ENCODE measurements around the gene KCNG1.

KCNG1 gene

DNA sequence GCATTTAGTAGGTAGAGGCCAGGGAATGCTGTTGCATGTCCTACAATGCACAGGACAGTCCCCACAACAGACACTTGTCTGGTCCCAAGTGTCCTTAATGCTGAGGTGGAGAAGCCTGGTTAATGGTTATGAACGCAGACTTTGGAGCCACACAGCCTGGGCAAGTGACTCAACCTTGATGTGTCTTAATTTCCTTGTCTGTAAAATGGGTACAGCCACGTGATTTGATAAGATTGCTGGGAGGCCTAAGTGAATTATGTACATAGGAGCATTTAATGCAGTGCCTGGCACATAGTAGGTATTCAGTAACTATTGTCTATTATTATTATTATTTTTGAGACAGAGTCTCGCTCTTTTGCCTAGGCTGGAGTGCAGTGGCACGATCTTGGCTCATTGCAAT is 11.4 kb downstream of the KCNG1 start:
- no peak for DNase-seq

DNA sequence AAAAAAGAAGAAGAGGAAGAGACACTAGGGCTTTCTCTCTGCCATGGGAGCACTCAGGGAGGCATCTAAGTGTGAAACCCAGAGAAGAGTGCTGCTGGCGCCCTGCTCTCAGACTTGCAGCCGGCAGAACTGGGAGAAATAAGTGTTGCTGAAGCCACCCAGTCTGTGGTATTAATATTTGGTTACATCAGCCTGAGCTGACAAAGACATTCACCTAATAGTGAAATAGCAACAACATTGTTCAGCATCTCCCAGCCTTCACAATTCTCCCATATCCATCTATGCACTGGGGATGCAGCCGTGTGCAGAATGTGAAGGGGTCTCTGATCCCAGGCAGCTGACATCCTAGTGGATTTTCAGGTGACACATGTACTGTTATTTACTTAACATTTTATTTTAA is 12.0 kb downstream of the KCNG1 start:
- DNase-seq, result no peak

DNA sequence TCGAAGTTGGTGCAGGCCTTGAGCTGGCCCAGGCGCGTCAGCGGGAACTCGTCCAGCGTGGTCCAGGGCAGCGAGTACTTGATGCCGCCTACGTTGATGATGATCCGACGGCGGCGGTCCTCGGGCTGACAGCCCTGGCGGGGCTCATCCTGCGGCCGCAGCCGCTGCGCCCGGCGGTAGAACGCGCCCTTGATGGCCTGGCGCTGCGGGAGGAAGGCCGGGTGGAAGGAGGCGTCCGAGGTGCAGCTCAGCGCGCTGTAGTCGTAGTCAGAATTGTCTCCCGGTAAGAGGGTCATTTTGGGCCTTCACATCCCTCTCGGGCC is 12.9 kb downstream of the KCNG1 start:
- DNase-seq, result no peak

DNA sequence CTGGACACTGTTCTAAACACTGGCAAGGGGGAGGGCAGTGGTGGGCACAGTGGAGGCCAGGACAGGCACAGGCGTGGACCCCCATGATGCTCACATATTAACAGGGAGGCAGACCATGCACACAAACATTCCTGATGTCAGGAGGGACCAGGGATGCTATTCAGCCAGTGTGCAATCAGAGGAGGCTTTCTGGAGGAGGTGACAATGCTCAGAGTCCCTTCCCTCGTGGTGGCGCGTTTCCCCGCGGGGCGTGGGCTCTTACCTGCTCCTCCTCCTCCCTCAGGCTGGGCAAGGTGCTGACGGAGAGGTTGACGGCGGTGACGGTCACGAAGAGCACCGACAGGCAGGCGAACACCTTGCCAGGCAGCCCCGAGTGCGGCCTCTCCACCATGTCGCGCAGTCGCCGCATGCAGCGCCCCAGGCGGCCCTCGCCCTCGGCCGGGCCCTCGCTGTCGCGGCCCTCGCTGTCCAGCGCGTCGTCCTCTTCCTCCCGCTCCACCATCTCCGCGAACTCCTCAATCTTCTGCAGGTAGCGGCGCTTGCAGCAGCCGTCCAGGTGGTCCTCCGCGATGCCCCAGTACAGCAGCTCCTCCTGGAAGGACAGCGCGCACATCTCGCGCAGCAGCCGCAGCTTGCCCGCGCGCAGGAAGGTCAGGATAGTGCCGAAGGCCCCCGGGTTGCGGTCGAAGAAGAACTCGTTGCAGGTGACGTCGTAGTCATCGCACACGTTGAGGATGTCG is 13.4 kb downstream of the KCNG1 start:
- no peak for DNase-seq

DNA sequence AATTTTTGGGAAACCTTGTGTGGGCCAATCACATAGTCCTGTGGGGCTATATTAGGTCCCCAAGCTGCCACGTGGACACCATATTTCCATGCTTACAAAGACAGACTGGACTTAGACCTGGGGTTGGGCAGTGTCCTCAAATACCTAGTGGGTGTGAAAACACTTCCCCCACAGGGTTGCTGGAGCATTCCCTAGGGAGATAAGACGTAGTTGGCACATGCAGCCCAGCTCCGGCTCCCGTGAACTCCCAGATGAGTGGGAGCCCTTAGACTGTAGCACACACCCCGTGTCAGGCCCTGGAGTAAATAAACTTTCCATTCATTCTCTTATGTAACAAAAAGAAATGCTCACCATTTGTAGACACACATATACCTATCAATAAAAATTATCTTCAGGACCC is 14.2 kb downstream of the KCNG1 start:
- no peak for DNase-seq

DNA sequence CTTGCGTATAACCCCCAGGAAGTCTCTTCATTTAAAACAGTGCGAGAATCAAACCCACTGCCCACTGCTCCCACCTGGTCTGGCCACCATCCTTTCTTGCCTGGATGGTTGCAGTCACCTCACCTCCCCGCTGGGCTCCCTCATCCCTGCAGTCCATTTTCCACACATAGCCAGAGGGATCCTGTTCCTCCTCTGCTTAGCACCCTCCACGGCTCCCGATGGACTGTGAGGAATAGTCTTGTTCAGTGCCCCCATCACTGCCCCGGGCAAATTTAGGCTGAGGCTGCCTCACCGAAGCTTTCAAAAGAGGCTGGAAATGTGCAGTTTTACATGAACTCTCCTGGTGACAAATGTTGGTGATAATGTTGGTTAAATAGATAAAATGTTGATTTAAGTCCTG is 17.7 kb downstream of the KCNG1 start:
- no peak for DNase-seq

DNA sequence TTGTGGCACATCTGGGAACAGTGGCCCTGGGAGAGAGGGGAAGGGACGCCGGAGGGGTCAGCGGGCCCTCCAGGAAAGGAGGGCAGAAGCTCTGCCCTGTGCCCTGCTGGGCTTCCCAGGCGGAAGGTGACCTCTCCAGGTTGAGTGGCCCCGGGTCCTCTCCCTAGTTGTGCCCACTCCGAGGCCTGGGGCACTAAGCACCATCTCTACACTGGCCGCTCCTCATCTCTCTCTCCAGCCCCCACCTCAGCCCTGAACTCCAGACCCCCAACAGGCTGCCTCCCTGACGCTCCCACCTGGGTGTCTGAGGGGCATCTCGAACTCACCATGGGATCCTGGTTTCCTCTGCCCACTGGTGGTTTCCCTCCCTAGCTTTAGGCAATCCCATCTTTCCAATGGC is 18.1 kb downstream of the KCNG1 start:
- no peak for DNase-seq

DNA sequence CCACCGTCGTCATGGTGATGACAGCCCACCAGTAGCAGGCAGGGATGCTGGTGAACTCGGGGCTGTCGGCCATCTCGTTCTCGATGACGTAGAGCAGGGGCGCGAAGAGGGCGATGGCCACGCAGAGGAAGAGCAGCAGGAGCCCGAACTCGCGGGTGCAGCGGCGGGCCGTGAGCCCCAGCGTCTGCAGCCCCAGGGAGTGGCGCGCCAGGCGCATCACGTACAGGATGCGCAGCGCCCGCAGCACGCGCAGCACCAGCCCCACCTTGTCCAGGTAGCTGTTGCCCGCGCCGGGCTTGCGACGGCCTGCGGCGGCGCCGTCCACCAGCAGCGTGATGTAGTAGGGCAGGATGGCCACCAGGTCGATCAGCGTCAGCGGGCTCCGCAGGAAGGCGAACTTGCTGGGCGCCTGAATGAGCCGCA is 18.6 kb downstream of the KCNG1 start:
- no peak for DNase-seq

DNA sequence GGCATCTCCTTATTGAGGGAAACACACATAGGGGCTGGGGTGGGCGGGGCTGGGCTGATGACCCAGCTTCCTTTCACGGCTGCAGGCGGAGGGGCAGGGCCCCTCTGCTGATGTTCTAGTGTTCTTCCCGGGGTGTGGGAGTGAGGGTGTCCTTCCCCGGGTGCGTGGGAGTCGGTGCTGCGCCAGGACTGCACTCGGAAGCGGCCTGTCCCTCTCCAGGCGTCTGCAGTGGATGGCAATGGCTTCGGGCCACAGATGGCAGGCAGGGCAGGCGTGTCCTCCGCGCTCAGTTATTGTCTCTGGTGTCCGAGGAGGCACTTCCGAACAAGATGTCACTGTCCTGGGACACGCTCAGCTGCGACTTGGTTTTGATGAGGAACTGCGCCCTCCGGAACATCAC is 19.2 kb downstream of the KCNG1 start:
- no peak for DNase-seq

DNA sequence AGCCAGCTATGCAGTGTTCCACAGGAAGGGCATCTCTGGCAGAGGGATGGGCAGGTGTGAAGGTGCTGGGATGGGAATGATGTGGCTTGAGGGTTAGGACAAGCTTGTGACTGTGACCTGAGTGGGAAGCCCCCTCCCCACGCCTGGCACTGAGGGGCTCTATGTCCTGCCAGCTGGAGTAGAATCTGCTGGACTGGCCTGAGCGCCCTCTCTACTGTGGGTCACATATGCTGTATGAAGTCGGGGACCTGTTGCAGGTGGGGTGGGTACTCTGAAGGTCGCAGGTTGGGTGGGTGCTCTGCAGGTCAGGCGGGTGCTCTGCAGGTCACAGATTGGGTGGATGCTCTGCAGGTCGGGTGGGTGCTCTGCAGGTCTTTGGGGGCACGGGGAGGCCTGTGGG is 20.3 kb downstream of the KCNG1 start:
- no peak for DNase-seq

DNA sequence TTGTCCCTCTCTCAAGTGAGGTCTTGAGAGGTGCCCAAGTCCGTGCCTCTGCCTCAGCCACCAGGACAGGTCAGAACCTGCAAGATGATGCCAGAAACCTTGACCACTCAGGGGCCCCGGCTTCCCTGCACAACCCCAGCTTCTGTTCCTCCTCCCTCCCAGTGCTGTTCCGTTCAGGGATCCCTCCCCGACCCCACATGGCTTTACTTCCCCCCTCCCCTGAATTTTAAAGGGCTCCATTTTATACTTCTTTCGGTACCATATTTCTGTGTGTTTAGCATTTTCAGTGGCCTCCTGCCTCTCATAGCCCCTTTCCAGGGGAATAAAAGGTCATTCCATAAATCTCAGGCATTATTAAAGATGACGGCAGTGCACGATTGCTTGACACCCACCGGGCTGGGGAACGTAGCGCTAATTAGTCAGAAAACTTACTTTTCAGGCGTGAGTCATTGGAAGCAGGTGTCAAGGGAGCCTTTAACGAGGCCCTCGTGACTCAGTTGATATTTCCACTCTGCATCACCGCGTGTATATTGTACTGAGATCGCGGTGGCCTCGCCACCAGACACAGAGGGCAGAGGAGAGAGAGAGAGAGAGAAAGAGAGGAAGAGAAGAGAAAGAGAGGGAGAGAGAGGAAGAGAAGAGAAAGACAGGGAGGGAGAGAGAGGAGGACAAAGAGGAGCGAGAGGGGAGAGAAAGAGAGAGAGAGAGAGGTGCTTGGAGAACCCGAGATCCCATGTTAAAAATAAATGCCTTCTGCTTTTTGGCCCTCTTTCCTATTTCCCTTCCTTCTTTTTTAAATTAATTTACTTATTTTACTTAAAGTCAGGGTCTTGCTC is 21.3 kb downstream of the KCNG1 start:
- DNase-seq, result no peak

DNA sequence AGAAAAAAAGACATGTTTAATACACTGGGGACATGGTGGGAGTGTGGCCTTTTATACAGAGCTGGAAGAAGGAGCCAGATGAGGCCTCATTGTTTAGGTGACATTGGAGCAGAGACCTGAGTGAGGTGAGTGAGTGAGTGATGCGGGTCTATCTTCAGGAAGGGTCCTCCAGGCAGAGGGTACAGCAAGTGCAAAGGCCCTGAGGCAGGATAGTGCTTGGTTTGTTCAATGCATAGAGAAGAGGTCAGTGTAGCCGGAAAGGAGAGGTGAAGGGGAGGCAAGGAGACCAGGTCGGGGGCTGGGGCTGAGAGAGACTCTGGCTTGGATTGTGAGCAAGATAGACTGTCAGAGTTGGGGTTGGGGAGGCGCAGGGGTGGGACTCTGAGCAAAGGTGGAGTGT is 23.6 kb downstream of the KCNG1 start:
- no peak for DNase-seq

DNA sequence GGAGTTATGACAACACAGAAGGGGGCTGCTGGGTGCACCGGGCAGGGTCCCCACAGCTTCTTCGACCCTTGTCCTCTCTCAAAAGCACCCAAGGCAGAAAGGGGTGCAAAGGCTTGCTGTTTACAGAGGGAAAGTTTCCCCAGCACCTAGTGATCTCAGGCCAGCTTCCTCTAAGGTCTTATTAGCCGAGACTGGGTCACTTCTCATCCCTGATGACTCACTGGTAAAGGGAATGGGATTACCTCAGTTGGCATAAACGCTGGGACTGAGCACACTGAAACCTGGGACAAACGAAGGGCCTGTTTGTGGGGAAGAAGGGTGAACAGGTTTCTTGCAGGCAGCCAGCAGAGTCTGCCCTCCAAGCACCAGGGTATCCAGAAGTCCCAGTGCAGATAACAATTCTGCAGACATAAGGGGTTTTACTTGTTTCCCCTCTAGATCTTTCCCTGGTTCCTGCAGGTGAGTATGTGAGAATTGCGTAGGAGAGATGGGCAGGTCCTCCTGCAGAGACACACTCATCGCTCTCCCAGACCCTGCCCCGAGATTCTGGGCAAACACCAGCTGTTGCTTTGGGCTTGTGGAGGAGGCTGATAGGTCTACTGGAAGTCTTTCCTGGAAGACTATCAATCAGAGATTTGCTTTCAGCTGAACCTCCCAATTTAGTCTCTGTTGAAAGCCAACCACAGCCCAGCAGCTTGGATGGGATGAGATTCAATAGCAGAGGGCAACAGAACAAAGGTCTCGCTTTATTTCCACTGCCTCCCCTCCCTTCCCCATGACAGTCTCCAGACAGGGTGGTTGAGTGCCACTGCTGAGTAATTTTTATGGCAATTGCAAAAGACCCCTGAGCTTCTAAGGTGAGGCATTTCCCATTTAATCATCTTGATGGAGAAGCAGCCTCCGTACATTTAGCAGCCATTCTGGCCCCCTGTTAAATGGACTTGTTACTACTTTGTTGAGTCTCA is 25.7 kb downstream of the KCNG1 start:
- DNase-seq, result peak; percentile 19

DNA sequence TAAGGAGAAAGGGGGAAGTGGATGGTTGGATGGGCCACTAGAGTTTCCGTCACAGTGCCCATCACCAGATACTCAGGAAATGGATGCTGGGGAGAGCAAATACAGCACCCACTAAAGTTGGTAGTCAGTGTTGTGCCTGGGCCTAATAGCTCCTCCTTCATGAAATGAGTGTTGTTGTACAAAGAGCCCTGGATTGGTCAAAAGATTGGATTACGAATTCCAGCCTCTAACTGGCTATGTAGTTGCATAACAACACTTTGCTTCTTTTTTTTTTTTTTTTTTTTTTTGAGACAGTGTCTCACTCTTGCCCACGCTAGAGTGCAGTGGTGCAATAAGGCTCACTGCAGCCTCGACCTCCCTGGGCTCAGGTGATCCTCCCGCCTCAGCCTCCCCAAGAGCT is 27.4 kb downstream of the KCNG1 start:
- no peak for DNase-seq

DNA sequence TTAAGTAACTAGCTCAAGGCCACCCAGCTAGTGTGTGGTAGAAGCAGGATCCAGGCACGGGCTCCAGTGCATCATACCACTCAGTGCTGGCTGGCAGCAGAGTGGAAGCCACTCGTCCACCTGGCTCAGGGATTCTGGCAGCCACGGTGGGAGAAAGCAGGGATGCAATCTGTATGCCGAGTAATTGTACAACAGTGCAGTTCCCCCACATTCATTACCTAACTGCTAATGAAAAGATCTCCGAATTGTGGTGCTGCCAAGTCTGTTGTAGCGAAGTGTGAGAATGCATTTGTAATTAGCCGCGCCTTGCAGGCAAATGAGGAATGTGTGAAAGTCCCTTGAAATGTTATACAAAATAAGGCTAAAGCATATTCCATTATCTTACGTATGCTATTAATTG is 29.0 kb downstream of the KCNG1 start:
- no peak for DNase-seq

DNA sequence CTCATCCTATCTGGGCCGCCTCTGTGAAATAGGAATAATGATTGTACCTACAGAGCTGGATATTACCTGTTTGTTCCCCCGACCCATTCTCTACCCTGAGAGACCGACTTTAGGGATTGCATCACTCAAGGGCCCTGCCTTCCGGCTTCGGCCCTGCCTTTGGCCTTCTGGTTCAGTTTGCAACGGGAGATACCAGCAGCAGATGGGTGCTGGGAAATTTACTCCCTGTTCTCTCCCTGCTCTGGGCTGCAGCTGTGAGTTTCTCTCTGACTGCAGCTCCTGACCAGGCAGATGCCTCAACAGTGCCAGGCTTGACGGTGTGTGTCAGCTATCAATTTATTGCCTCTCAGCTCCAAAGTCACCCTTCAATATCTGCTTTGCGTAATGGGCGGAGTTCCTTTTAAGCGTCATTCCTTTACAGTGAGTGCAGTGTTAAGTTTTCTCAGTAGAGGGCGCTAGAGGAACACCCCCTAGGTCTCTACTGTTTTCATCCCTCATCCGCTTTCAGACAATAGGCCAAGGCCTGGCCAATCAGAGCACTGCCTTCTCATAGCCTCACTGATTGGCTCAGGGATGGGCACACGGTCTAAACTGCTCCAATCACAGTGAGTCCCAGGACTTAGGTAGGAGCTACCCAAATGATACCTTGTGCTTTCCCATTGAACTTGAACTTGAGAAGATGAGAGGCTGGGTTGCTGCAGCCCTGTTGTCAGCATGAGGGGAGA is 30.0 kb downstream of the KCNG1 start:
- DNase-seq, result no peak

DNA sequence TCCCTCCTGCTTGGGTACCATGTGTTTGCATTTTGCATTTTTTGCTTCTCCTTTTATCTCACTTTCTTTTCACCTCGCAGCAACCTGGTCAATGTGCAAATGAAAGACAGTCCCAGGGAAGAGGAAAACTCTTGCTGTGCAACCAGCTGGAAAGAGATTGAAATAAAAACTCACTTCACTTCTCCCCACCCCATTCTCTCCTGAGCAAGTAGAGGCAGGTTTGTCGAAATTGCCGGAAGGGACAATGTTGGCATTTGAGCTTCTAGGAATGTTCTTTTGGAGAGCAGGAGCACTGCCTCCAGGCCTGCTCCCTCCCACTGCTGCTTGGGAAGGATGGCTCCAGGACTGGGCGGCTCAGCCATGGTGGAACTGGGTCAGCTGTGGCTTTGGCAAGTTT is 30.6 kb downstream of the KCNG1 start:
- no peak for DNase-seq

DNA sequence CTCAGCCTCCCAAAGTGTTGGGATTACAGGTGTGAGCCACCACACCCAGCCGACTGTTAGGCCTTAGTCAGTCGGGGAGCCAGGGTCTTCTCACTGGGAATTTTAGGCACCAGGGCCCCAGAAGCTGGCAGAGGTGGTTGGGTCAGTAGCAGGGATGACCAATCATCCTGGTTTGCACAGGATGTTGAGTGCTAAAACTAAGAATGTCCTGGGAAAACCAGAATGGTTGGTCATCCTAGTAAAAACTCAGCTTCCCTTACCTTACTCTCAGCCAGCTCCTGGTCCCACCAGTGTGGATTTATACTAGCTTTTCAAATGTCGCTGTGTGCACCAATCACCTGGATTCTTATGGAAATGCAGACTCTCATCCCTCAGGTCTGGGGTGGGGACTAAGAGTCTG is 31.8 kb downstream of the KCNG1 start:
- DNase-seq, result no peak

DNA sequence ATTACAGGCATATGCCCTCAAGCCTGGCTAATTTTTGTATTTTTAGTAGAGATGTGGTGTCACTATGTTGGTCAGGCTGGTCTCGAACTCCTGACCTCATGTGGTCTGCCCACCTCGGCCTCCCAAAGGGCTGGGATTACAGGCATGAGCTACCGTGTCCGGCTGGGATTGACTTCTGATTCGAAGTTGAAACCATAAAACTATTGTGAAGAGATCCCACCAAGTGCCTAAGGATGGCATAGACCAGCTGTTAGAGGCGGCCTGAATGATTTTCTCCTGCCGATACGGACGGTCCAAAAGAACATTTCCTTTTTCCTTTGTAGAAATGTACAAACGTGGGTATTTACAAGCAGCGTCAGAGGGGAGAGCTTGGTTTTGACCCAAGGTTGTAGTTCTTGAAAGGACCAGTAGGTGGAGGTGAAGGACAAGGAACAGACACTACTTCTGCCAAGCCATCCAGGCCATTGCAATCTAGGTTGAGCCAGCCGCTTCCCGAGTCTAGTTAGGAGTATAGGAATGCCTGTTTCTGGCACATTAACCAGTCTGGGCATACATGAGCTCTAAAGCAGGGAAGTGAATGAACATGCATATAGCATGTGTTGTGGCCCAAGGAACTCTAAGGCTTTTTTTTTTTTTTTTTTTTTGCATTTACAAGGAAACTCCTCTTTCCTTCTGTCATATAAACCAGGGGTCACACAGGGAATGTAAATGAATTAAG is 35.3 kb downstream of the KCNG1 start:
- DNase-seq, result peak; percentile 85

DNA sequence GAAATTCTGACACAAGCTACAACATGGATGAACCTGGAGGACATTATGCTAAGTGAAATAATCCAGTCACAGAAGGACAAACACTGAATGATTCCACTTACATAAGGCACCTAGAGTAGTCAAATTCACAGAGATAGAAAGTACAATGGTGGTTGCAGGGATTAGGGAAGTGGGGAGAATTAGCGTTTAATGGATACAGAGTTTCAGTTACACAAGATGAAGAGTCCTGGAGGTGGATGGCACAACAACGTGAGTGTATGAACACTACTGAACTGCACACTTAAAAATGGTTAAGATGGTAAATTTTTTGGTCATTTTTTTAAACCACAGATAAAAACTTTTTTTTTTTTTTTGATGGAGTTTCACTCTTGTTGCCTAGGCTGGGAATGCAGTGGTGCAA is 39.6 kb downstream of the KCNG1 start:
- DNase-seq, result no peak

DNA sequence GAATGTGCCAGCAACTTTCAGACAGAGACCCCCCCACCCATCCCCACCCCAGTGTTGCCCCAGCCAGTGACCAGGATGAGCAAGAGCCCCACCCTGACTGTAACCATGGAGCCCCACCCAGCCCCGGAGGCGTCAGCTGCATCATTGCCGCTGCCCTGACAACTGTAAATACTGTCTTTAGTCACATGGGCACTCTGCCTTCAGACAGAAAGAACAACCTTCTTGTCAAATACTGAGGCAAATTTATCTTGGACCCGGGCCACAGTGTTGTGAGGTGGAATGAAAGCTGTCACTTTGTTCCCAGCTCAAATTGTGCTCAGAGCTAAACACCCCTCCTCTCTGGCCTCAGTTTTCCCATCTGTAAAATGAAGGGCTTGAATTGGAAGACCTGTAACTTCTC is 40.5 kb downstream of the KCNG1 start:
- DNase-seq, result no peak

DNA sequence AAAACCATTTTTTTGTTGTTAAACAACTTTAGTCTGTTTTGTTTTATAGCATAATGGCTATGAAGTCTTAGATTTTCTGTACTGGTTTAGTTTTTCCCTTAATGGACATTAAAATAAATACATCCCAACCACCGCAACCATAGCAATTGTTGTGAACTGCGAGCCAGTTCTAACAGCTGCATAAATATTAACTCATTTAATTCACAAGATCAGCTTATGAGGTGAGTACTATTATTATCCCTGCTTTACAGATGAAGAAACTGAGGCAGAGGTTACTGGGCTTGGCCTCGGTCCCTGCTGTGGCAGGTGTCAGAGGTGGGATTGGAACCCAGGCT is 41.2 kb downstream of the KCNG1 start:
- DNase-seq, result no peak
